H1 (cell line): ENCODE results near the gene CAPN10.

Experiments used
- BCL11A ChIP-seq, 2 experiments: IDR thresholded peaks; one replicate each; pipeline ENCODE4 v1.6.1; 2011; ENCODE audit warnings: low read depth in 2 of 2, low read length in 2 of 2, mild to moderate bottlenecking in 2 of 2
- BRCA1 ChIP-seq: IDR thresholded peaks from 2 replicates; pipeline ENCODE4 v1.6.1; 2012; ENCODE audit warnings: low read depth, low read length, improper control_type of control experiment
- CBX8 ChIP-seq: fragments of 300-800, 300-1000 bp; sonication (generic); IDR thresholded peaks from 2 replicates; pipeline ENCODE4 v1.7.1; 2016; ENCODE audit warnings: low read depth, low read length, borderline replicate concordance
- CTCF ChIP-seq, 3 experiments: IDR thresholded peaks; 1 replicate in 2 of 3; 2 replicates in 1 of 3; pipeline versions ENCODE4 v1.5.1 to v1.6.1; 2011; ENCODE audit warnings: low read length in 3 of 3, mild to moderate bottlenecking in 3 of 3, inconsistent platforms in 2 of 3, low read depth in 1 of 3, moderate library complexity in 1 of 3; ENCODE audit not compliant: insufficient read depth in 1 of 3; ENCODE audit errors: control extremely low read depth in 1 of 3
- EP300 ChIP-seq, 2 experiments: IDR thresholded peaks; 1 replicate in 1 of 2; 2 replicates in 1 of 2; pipeline ENCODE4 v1.6.1; 2011 to 2012; ENCODE audit warnings: low read depth in 2 of 2, low read length in 2 of 2, mild to moderate bottlenecking in 2 of 2, borderline replicate concordance in 1 of 2, inconsistent platforms in 1 of 2, moderate library complexity in 1 of 2
- EZH2 ChIP-seq: fragments of 200-600 bp; sonication (generic); IDR thresholded peaks from 2 replicates; pipeline ENCODE4 v1.7.1; 2012; ENCODE audit warnings: low read depth, mild to moderate bottlenecking, moderate library complexity, low read length, inconsistent platforms; ENCODE audit not compliant: severe bottlenecking
- HDAC6 ChIP-seq: IDR thresholded peaks from one replicate; pipeline ENCODE4 v1.7.1; 2012; ENCODE audit warnings: low read depth, mild to moderate bottlenecking, inconsistent platforms, low read length, moderate library complexity
- KDM1A ChIP-seq: fragments of 200-600, 300-600 bp; sonication (generic); IDR thresholded peaks from 2 replicates; pipeline ENCODE4 v1.7.1; 2016; ENCODE audit warnings: mild to moderate bottlenecking, low read length, borderline replicate concordance
- POLR2A ChIP-seq, 2 experiments: IDR thresholded peaks; 1 replicate in 1 of 2; 2 replicates in 1 of 2; pipeline ENCODE4 v1.6.1; 2011; ENCODE audit warnings: low read depth in 2 of 2, low read length in 2 of 2, mild to moderate bottlenecking in 2 of 2; ENCODE audit errors: control extremely low read depth in 1 of 2
- RXRA ChIP-seq: IDR thresholded peaks from 2 replicates; pipeline ENCODE4 v1.6.1; 2011; ENCODE audit warnings: low read depth, mild to moderate bottlenecking, low read length, moderate library complexity; ENCODE audit not compliant: insufficient read depth
- SIX5 ChIP-seq: IDR thresholded peaks from 2 replicates; pipeline ENCODE4 v1.6.1; 2011; ENCODE audit warnings: mild to moderate bottlenecking, low read depth, low read length
- SP2 ChIP-seq: IDR thresholded peaks from 2 replicates; pipeline ENCODE4 v1.6.1; 2012; ENCODE audit warnings: mild to moderate bottlenecking, low read length, inconsistent platforms
- USF2 ChIP-seq: IDR thresholded peaks from 2 replicates; pipeline ENCODE4 v1.6.1; 2011; ENCODE audit warnings: low read length, improper control_type of control experiment

- TF ChIP-seq CTCF (IDR thresholded peaks at IDR 0.05; ENCODE audit: control extremely low read depth in 1 of 3, insufficient read depth in 1 of 3, low read depth in 1 of 3, low read length in 3 of 3) (no peak), SIX5 (no peak), RXRA (no peak), KDM1A (no peak), USF2 (no peak), EP300 (IDR thresholded peaks at IDR 0.05; ENCODE audit: borderline replicate concordance in 1 of 2, low read depth in 2 of 2, low read length in 2 of 2) (no peak), BCL11A (IDR thresholded peaks at IDR 0.05; ENCODE audit: low read depth in 2 of 2, low read length in 2 of 2) (no peak), CBX8 (no peak), HDAC6 (no peak), EZH2 (no peak), POLR2A (IDR thresholded peaks at IDR 0.05; ENCODE audit: control extremely low read depth in 1 of 2, low read depth in 2 of 2, low read length in 2 of 2) (no peak), BRCA1 (no peak), SP2 (no peak)
Measured at GRCh38 chr2:240589375-240589774, 2.8 kb downstream of the CAPN10 start.
